ENCODE results near the gene MLANA.

MLANA gene

DNA sequence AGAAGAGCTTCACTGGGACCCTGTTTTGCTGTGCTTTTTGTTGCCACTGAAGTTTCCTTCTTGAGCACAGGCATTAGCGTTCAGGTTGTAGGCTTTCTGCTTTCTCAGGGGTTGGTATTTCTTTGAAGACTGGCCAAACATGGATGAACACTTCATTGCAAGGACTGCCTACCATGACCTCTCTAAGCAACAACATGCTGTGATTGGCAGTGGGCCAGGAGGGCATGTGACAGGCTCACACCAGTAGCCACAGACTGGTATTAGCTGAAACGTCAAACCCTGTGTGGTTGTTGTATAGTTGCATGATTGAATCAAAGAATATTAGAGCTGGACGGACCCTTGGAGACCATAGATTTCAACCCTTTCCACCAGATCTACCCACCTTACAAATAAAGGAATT, 20.0 kb upstream of the MLANA start:
- no peaks in the 10 kb centered on the region for H3K9me3 ChIP-seq (ENCODE audit: control insufficient read depth, insufficient read depth, low read depth, low read length)
- H3K27ac ChIP-seq (ENCODE audit: extremely low read depth, low read depth, low read length): no peak overlapping the region
- no peak overlapping the region for H3K4me3 ChIP-seq (ENCODE audit: low read depth, low read length)
- TF ChIP-seq GLIS2 (tag by site-specific recombination; IDR thresholded peaks at IDR 0.05) (no peak), ZFP3 (tag by site-specific recombination; IDR thresholded peaks at IDR 0.05; ENCODE audit: low read depth) (no peak), ZNF354C (tag by site-specific recombination; IDR thresholded peaks at IDR 0.05; ENCODE audit: borderline replicate concordance, low read depth) (no peak), ZNF214 (tag by site-specific recombination; IDR thresholded peaks at IDR 0.05; ENCODE audit: borderline replicate concordance) (no peak), ZNF596 (tag by site-specific recombination; IDR thresholded peaks at IDR 0.05) (no peak), SALL2 (tag by site-specific recombination; IDR thresholded peaks at IDR 0.05; ENCODE audit: borderline replicate concordance) (no peak), SCRT1 (tag by site-specific recombination; IDR thresholded peaks at IDR 0.05; ENCODE audit: borderline replicate concordance) (no peak), ZNF654 (tag by site-specific recombination; IDR thresholded peaks at IDR 0.05; ENCODE audit: low read depth) (no peak), ZNF571 (tag by site-specific recombination; IDR thresholded peaks at IDR 0.05) (no peak), EGR2 (tag by site-specific recombination; IDR thresholded peaks at IDR 0.05; ENCODE audit: low read depth) (no peak), ZNF16 (tag by site-specific recombination; IDR thresholded peaks at IDR 0.05; ENCODE audit: low read depth) (no peak)
- TF ChIP-seq, protein P1, sequence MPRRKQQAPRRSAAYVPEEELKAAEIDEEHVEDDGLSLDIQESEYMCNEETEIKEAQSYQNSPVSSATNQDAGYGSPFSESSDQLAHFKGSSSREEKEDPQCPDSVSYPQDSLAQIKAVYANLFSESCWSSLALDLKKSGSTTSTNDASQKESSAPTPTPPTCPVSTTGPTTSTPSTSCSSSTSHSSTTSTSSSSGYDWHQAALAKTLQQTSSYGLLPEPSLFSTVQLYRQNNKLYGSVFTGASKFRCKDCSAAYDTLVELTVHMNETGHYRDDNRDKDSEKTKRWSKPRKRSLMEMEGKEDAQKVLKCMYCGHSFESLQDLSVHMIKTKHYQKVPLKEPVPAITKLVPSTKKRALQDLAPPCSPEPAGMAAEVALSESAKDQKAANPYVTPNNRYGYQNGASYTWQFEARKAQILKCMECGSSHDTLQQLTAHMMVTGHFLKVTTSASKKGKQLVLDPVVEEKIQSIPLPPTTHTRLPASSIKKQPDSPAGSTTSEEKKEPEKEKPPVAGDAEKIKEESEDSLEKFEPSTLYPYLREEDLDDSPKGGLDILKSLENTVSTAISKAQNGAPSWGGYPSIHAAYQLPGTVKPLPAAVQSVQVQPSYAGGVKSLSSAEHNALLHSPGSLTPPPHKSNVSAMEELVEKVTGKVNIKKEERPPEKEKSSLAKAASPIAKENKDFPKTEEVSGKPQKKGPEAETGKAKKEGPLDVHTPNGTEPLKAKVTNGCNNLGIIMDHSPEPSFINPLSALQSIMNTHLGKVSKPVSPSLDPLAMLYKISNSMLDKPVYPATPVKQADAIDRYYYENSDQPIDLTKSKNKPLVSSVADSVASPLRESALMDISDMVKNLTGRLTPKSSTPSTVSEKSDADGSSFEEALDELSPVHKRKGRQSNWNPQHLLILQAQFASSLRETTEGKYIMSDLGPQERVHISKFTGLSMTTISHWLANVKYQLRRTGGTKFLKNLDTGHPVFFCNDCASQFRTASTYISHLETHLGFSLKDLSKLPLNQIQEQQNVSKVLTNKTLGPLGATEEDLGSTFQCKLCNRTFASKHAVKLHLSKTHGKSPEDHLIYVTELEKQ (tag by site-specific recombination; IDR thresholded peaks at IDR 0.05; ENCODE audit: borderline replicate concordance): no peak
- no peaks in the 10 kb centered on the region for H3K36me3 ChIP-seq (ENCODE audit: control insufficient read depth in 2 of 2, insufficient read depth in 1 of 2, low read length in 2 of 2)
- ChIA-PET CTCF (interaction anchor here (0.9 to 3.8 kb wide), 5 partner anchors 9 to 184 kb away, joined by 4 to 21 read pairs (median 10); partner anchors contain the start of gene ERMP1), POLR2A (interaction anchor here (1.0 kb wide), 1 partner anchor 145 kb away, joined by 3 read pairs; the partner anchor contains the start of gene RANBP6)
- H3K4me1 ChIP-seq (ENCODE audit: control insufficient read depth, insufficient read depth, low read length): no peaks in the 10 kb centered on the region

DNA sequence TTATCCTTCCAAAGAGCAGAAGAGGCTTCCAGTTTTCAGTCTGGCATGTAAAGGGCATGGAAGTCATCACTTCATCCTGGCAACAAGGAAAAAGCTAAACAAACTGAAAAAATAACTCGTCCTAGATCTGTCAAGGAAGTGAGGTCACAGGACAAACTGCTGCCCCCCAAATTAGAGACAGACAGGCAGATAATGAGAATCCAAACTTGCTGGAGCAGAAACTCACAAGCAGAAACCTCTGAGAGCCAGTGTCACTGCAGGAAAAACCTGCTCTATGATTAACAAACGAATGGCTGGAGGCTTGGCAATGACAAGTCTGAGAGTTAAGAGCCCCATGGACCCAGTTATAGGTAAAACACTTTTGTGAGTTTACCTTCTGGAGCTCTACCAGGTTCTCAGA, 18.9 kb upstream of the MLANA start:
- no peaks in the 10 kb centered on the region for H3K4me1 ChIP-seq (ENCODE audit: control insufficient read depth, insufficient read depth, low read length)
- no peak overlapping the region for H3K4me3 ChIP-seq (ENCODE audit: low read depth, low read length)
- no peaks in the 10 kb centered on the region for H3K9me3 ChIP-seq (ENCODE audit: control insufficient read depth, insufficient read depth, low read depth, low read length)
- ChIA-PET CTCF (interaction anchor here (0.7 to 3.8 kb wide), 5 partner anchors 14 to 182 kb away, joined by 3 to 21 read pairs (median 4); partner anchors contain the start of genes ERMP1 and MLANA), POLR2A (no interaction called here)
- H3K27ac ChIP-seq (ENCODE audit: extremely low read depth, low read depth, low read length): no peak overlapping the region
- H3K36me3 ChIP-seq (ENCODE audit: control insufficient read depth in 2 of 2, insufficient read depth in 1 of 2, low read length in 2 of 2): no peaks in the 10 kb centered on the region
- TF ChIP-seq MYNN (tag by site-specific recombination; IDR thresholded peaks at IDR 0.05; ENCODE audit: borderline replicate concordance) (no peak), ZBTB8A (tag by site-specific recombination; IDR thresholded peaks at IDR 0.05) (no peak), HOXA7 (CRISPR knock-in tag; IDR thresholded peaks at IDR 0.05; ENCODE audit: borderline replicate concordance) (no peak), ZNF239 (tag by site-specific recombination; IDR thresholded peaks at IDR 0.05) (no peak), KLF8 (tag by site-specific recombination; IDR thresholded peaks at IDR 0.05) (no peak), ZNF223 (tag by site-specific recombination; IDR thresholded peaks at IDR 0.05) (no peak), ZNF202 (tag by site-specific recombination; IDR thresholded peaks at IDR 0.05; ENCODE audit: borderline replicate concordance) (no peak), ZNF114 (tag by site-specific recombination; IDR thresholded peaks at IDR 0.05) (no peak)
- TF ChIP-seq, protein P2, sequence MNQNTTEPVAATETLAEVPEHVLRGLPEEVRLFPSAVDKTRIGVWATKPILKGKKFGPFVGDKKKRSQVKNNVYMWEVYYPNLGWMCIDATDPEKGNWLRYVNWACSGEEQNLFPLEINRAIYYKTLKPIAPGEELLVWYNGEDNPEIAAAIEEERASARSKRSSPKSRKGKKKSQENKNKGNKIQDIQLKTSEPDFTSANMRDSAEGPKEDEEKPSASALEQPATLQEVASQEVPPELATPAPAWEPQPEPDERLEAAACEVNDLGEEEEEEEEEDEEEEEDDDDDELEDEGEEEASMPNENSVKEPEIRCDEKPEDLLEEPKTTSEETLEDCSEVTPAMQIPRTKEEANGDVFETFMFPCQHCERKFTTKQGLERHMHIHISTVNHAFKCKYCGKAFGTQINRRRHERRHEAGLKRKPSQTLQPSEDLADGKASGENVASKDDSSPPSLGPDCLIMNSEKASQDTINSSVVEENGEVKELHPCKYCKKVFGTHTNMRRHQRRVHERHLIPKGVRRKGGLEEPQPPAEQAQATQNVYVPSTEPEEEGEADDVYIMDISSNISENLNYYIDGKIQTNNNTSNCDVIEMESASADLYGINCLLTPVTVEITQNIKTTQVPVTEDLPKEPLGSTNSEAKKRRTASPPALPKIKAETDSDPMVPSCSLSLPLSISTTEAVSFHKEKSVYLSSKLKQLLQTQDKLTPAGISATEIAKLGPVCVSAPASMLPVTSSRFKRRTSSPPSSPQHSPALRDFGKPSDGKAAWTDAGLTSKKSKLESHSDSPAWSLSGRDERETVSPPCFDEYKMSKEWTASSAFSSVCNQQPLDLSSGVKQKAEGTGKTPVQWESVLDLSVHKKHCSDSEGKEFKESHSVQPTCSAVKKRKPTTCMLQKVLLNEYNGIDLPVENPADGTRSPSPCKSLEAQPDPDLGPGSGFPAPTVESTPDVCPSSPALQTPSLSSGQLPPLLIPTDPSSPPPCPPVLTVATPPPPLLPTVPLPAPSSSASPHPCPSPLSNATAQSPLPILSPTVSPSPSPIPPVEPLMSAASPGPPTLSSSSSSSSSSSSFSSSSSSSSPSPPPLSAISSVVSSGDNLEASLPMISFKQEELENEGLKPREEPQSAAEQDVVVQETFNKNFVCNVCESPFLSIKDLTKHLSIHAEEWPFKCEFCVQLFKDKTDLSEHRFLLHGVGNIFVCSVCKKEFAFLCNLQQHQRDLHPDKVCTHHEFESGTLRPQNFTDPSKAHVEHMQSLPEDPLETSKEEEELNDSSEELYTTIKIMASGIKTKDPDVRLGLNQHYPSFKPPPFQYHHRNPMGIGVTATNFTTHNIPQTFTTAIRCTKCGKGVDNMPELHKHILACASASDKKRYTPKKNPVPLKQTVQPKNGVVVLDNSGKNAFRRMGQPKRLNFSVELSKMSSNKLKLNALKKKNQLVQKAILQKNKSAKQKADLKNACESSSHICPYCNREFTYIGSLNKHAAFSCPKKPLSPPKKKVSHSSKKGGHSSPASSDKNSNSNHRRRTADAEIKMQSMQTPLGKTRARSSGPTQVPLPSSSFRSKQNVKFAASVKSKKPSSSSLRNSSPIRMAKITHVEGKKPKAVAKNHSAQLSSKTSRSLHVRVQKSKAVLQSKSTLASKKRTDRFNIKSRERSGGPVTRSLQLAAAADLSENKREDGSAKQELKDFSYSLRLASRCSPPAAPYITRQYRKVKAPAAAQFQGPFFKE (tag by site-specific recombination; IDR thresholded peaks at IDR 0.05; ENCODE audit: borderline replicate concordance): no peak
- TF ChIP-seq, protein P3, sequence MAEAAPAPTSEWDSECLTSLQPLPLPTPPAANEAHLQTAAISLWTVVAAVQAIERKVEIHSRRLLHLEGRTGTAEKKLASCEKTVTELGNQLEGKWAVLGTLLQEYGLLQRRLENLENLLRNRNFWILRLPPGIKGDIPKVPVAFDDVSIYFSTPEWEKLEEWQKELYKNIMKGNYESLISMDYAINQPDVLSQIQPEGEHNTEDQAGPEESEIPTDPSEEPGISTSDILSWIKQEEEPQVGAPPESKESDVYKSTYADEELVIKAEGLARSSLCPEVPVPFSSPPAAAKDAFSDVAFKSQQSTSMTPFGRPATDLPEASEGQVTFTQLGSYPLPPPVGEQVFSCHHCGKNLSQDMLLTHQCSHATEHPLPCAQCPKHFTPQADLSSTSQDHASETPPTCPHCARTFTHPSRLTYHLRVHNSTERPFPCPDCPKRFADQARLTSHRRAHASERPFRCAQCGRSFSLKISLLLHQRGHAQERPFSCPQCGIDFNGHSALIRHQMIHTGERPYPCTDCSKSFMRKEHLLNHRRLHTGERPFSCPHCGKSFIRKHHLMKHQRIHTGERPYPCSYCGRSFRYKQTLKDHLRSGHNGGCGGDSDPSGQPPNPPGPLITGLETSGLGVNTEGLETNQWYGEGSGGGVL (tag by site-specific recombination; IDR thresholded peaks at IDR 0.05): no peak
- TF ChIP-seq, protein P4, sequence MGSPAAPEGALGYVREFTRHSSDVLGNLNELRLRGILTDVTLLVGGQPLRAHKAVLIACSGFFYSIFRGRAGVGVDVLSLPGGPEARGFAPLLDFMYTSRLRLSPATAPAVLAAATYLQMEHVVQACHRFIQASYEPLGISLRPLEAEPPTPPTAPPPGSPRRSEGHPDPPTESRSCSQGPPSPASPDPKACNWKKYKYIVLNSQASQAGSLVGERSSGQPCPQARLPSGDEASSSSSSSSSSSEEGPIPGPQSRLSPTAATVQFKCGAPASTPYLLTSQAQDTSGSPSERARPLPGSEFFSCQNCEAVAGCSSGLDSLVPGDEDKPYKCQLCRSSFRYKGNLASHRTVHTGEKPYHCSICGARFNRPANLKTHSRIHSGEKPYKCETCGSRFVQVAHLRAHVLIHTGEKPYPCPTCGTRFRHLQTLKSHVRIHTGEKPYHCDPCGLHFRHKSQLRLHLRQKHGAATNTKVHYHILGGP (tag by site-specific recombination; IDR thresholded peaks at IDR 0.05): no peak

All from HEK293 (cell line).